GM18858 (cell line): ENCODE results near the gene GTF2IRD1.
"Not testable (repeated sequence)": the region's sequence is repeated elsewhere in the genome, so short reads cannot be mapped to it uniquely, and the experiment has no call there.

Source experiments
- ATAC-seq: cut with Tn5 transposase; IDR thresholded peaks from one replicate; pipeline ENCODE4 v1.9.1; 2021; ENCODE audit not compliant: unreplicated experiment

The GTF2IRD1 gene

DNA sequence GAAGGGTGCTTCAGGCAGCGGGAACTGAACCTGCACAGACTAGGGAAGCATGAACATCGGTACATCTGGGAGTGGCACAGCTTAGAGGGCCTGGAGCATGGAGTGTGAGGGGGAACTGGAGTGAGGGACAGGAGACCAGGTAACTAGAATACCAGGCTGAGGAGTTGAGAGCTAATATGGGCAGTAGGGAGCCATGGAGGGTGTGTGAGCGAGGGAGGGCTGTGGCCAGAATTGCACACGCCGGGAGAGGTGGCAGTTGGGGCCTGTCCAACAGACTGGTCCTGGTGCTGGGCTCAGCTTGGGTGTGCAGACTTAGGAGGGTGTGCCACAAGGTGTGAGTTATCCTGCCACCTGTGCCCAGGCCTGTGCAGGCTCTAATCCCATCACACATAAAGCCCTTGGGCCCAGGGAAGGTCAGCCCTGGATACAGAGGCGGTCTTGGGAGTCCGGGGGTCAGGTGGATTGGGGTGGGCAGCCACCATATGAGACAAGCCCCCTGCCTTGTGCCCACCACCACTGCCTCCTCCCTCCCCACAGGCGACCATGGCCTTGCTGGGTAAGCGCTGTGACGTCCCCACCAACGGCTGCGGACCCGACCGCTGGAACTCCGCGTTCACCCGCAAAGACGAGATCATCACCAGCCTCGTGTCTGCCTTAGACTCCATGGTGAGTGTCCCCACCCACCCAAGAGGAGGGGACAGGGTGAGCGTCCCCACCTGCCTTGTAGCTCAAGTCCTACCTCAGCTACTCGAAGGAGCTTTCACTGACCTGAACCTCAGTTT is 54.0 kb downstream of the GTF2IRD1 start:
- ATAC-seq: no peak

- not testable (repeated sequence) for ATAC-seq
Observed at GRCh38 chr7:74509453-74509852, 55.7 kb downstream of the GTF2IRD1 start.

DNA sequence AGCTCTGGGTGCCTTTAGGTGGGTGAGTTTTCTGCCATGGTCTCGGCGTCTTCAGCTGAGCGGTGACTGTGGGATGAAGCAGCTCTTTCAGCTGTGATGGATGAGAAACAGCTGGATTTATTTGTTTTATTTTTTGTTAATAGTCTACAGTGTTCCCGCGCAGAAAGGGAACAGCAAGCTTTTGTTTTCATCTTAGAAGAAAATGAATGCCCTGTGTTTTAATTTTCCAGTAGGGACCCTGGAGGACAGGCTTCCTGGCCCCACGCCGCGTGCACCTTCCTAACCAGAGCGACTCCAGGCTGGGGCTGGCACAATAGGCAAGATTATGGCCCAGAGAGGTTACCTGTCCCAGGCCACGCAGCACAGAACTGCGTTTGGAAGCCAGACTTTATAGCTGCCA is 57.6 kb downstream of the GTF2IRD1 start:
- ATAC-seq: no peak

DNA sequence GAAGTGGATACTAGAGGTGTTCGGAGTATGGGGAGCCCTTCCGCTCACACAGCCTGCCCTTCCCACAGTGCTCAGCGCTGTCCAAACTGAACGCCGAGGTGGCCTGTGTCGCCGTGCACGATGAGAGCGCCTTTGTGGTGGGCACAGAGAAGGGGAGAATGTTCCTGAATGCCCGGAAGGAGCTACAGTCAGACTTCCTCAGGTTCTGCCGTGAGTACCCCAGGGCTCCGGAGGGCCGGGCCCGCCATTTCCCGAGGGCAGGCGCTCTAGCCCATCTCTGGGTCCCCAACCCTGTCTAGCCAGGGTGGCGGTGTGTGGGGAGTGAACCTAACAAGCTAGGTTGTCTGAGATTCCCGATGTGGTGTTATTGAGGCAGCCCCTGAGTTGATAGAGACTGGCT is 59.1 kb downstream of the GTF2IRD1 start:
- no peak for ATAC-seq

GRCh38 chr7:74514131-74514591 is 60.5 kb downstream of the GTF2IRD1 start:
- no peak for ATAC-seq

DNA sequence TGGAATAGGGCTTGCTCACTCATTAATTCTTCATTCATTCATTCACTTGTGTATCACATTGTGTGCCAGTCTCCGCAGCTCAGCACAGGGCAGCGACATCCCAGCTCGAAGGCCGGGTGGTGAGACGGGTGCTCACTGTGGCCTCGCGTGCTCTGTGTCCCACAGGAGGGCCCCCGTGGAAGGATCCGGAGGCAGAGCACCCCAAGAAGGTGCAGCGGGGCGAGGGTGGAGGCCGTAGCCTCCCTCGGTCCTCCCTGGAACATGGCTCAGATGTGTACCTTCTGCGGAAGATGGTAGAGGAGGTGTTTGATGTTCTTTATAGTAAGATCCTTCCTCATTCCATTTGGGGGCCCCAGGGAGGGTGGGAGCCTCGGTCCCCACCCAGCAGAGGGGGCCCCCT is 61.6 kb downstream of the GTF2IRD1 start:
- no peak for ATAC-seq

DNA sequence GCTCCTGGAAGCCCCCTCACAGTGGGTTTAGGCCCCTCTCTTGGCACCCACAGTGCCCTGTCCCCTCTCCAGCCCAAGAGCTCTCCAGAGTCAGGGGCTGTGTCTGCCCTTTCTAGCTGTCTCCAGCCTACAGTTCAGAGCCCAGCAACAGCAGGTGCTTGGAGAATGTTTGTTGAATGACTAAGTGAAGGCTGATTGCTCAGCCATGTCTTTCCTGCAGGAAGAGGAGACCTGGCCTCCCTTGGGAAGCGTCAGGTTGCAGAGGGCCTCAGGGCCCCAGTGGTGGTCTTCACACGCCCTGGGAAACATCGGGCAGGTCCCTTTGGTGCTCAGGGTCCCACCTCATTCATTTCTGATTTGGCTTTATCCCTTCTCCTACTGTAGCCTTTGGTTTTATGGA is 62.5 kb downstream of the GTF2IRD1 start:
- no peak for ATAC-seq

DNA sequence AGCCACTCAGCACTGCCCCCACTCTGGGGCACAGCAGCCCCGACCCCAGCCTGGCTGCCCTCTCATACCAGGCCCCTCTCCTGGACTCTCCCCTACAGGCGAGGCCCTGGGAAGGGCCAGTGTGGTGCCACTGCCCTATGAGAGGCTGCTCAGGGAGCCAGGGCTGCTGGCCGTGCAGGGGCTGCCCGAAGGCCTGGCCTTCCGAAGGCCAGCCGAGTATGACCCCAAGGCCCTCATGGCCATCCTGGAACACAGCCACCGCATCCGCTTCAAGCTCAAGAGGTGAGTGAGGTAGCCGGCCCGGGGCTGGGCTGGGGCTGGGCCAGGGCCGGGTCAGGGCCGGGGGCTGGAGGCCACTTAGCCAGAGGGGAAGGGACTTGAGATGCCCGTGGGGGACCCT is 64.3 kb downstream of the GTF2IRD1 start:
- no peak for ATAC-seq

- ATAC-seq: no peak
Observed at GRCh38 chr7:74518654-74519053, 64.9 kb downstream of the GTF2IRD1 start.

- ATAC-seq: no peak
Observed at GRCh38 chr7:74519395-74519794, 65.7 kb downstream of the GTF2IRD1 start.

GRCh38 chr7:74521855-74522254 is 68.1 kb downstream of the GTF2IRD1 start:
- no peak for ATAC-seq

DNA sequence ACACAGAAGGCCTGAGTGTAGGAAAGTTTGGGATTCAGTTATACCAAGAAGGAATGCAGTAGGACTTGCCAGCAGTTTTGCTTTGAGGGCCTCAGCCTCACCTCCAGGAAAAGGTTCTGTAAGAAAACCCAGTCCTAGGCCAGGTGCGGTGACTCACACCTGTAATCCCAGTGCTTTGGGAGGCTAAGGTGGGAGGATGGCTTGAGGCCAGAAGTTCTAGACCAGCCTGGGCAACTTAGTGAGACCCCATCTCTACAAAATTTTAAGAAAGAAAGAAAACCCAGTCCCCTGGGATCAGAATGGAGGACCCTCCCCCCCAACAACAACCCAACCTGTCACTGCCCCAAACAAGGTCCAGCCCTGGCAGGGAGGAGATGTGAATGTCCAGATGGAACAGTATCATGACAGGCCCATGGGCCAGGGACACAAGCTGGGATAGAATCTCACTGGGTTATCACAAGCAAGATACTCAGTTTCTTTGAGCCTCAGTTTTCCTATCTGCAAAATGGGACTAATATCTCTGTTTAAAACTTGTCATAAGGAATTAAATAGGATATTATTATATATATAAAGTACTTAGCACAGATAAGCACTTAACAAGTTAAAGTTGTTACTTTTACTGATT is 68.7 kb downstream of the GTF2IRD1 start:
- ATAC-seq: no peak

DNA sequence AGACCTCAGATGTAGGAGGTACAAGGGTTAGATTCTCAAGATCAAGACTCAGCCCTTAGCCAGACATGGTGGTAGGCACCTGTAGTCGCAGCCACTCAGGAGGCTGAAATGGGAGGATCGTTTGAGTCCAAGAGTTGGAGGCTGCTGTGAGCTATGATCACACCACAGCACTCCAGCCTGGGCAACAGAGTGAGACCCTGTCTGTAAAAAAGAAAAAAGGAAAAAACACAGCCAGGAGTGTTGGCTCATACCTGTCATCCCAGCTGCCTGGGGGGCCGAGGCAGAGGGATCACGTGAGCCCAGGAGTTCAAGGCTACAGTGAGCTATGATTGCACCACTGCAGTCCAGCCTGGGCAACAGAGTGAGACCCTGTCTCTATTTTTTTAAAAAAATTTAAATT is 69.3 kb downstream of the GTF2IRD1 start:
- ATAC-seq: no peak

DNA sequence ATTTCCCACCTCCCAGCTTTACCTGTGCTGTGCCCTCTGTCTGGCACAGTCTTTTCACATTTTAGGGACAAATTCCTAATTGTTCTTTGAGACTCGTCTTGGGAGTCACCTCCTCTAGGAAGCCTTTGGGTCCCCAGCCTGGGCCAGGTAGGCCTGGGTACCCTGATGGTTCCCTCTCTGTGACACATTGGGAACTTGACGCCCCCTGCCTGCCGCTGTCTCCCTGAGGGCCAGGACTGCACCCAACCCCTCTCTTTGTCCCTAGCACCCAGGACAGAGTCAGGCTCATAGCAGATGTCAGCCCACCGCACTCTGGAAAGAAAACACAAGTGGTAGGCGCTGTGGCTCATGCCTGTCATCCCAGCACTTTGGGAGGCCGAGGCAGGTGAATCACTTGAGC is 71.4 kb downstream of the GTF2IRD1 start:
- ATAC-seq: no peak

GRCh38 chr7:74525881-74526280 is 72.2 kb downstream of the GTF2IRD1 start:
- ATAC-seq: no peak

DNA sequence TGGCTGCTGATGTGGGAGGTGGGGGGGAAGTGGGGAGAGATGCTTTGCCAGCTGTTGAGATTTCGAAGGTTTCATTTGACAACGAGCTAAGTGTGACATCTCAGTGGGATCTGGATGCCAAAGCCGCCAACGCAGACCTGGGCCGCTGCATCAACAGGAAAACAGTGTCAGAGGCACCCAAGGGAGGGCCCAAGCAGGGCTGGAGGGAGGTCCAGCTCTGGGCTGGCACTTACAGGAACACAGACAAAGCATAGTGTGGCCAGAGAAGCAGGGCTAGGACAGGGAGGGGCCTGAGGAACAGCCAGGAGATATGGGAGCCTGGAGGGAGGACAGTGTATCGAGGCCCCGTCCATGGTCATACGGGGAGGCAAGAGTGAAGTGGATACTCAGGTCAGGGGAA is 73.1 kb downstream of the GTF2IRD1 start:
- ATAC-seq: no peak

- ATAC-seq: no peak
Observed at GRCh38 chr7:74527842-74528241, 74.1 kb downstream of the GTF2IRD1 start.

DNA sequence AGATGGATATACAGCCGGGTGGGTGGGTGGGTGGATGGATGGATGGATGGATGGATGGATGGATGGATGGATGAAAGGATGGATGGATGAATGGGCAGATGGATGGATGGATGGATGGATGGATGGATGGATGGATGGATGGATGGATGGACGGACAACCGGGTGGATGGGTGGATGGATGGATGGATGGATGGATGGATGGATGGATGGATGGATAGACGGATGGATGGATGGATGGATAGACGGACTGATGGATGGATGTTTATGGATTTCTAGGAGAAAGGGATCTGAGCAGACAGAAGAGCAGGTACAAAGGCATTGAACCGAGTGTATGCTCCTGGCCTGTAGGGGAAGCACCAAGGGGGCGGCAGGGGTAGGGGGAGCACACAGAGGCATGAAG is 75.1 kb downstream of the GTF2IRD1 start:
- ATAC-seq: not testable (repeated sequence)

- ATAC-seq: no peak
Observed at GRCh38 chr7:74535951-74536356, 82.2 kb downstream of the GTF2IRD1 start.

GRCh38 chr7:74541937-74542336 is 88.2 kb downstream of the GTF2IRD1 start:
- ATAC-seq: not testable (repeated sequence)

DNA sequence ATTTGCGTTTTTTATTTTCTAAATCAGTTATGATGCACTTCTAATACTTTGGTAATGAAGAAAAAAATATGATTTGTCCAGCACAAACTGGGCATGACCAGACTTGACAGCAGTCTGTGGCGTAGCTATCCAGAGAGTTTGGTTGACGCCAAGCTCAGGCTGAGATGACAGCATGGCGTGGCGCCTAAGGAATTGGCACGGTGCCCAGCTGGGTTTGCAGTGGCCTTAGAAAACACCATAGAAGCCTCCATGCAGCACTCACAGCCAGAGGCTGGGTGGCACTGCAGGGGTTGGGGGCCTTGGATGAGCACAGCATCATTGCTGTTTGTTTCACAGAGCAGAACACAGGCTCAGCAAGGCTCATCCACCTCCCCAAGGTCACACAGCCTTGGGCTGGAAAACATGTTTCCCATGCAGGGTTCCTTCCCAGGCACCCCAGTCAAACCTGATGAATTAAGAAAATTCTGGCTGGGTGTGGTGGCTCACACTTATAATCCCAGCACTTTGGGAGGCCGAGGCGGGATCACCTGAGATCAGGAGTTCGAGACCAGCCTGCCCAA is 88.9 kb downstream of the GTF2IRD1 start:
- no peak for ATAC-seq
